ENCODE results near the gene SRSF12. TPM values are rescaled to one million over a fixed set of nuclear protein-coding genes. Genes with fewer than 3 reads are reported as not detected.

Gene SRSF12
- total RNA-seq, 2 experiments from 2014 or later = not detected

GRCh38 chr6:89145091-89145955 is 27.5 kb upstream of the SRSF12 start:
- Histone ChIP-seq H3K27me3 (ENCODE audit: control insufficient read depth in 1 of 2, insufficient read depth in 2 of 2, low read length in 2 of 2) (no peaks in the 10 kb centered on the region), H3K4me3 (ENCODE audit: low read length) (peak overlapping the region; percentile 74), H3K9me3 (ENCODE audit: control insufficient read depth in 1 of 2, insufficient read depth in 1 of 2, low read length in 2 of 2) (no peaks in the 10 kb centered on the region), H3K36me3 (ENCODE audit: insufficient read depth, low read length) (peaks cover 4% of the 10 kb centered on the region), H3K27ac (ENCODE audit: low read depth in 1 of 2, low read length in 2 of 2) (peak overlapping the region; percentile 45 to 62), H3K4me1 (ENCODE audit: insufficient read depth, low read length) (peaks cover 12% of the 10 kb centered on the region)
- no peaks in the 10 kb centered on the region for H3K9me3 Mint-ChIP-seq
- ATAC-seq (ENCODE audit: poor library complexity) (peak; percentile 79), DNase-seq (peak in 9 of 14 experiments; percentile 1 to 75 (median 17))
- H3K4me1 Mint-ChIP-seq (ENCODE audit: low read depth) = peaks cover 37% of the 10 kb centered on the region
- ChIA-PET POLR2A (interaction anchor here (0.6 to 6.3 kb wide), 19 partner anchors 9 to 493 kb away, joined by 3 to 212 read pairs (median 4); partner anchors contain the start of genes LYRM2, PNRC1, RNGTT and SRSF12), CTCF (interaction anchor here (0.7 to 1.4 kb wide), 4 partner anchors 15 to 66 kb away, joined by 3 to 6 read pairs (median 4); no protein-coding TSS in a partner anchor)
- H3K36me3 Mint-ChIP-seq (ENCODE audit: low read depth) = peaks cover 26% of the 10 kb centered on the region
- TF ChIP-seq CTCF (IDR thresholded peaks at IDR 0.05) = no peak
- peak overlapping the region; percentile 93 for H3K27ac Mint-ChIP-seq
- no peaks in the 10 kb centered on the region for H3K27me3 Mint-ChIP-seq
- peak overlapping the region; percentile 99 for H3K4me3 Mint-ChIP-seq
- intact Hi-C loops (cut with DNase I, micrococcal nuclease) = loop anchor here (2.0 to 10.0 kb wide), 3 partner anchors 65 to 202 kb away; partner anchors contain the start of gene PNRC1 (in 1 of the 2)

GRCh38 chr6:89144354-89144906 is 26.6 kb upstream of the SRSF12 start:
- CTCF ChIA-PET = interaction anchor here (1.4 kb wide), 2 partner anchors 14 to 66 kb away, joined by 3 to 5 read pairs; no protein-coding TSS in a partner anchor
- no peak for ATAC-seq (ENCODE audit: poor library complexity)
- H3K4me1 ChIP-seq (ENCODE audit: insufficient read depth, low read length) = peaks cover 12% of the 10 kb centered on the region

More at GRCh38 chr6:89144354-89144906, 26.6 kb upstream of the SRSF12 start:
- Mint-ChIP-seq H3K9me3 (no peaks in the 10 kb centered on the region), H3K4me3 (peak overlapping the region; percentile 77), H3K36me3 (ENCODE audit: low read depth) (peaks cover 18% of the 10 kb centered on the region), H3K27me3 (no peaks in the 10 kb centered on the region), H3K27ac (peak overlapping the region; percentile 93), H3K4me1 (ENCODE audit: low read depth) (peaks cover 35% of the 10 kb centered on the region)
- no peak overlapping the region for H3K27ac ChIP-seq (ENCODE audit: low read depth in 1 of 2, low read length in 2 of 2)
- H3K4me3 ChIP-seq (ENCODE audit: low read length) = no peak overlapping the region
- no peak for TF ChIP-seq CTCF (IDR thresholded peaks at IDR 0.05)
- H3K27me3 ChIP-seq (ENCODE audit: control insufficient read depth in 1 of 2, insufficient read depth in 2 of 2, low read length in 2 of 2) = no peaks in the 10 kb centered on the region
- DNase-seq = no peak
- no peaks in the 10 kb centered on the region for H3K9me3 ChIP-seq (ENCODE audit: control insufficient read depth in 1 of 2, insufficient read depth in 1 of 2, low read length in 2 of 2)
- POLR2A ChIA-PET = interaction anchor here (1.2 to 6.3 kb wide), 5 partner anchors 13 to 207 kb away, joined by 3 to 212 read pairs (median 15); partner anchors contain the start of genes PNRC1, SRSF12 and UBE2J1
- intact Hi-C loops (cut with DNase I, micrococcal nuclease) = loop anchor here in 1 of 2 experiments (2.0 to 10.0 kb wide), 2 partner anchors 64 to 160 kb away; partner anchors contain the start of gene PNRC1
- H3K36me3 ChIP-seq (ENCODE audit: insufficient read depth, low read length) = peaks cover 4% of the 10 kb centered on the region

All from CD4-positive, alpha-beta T cell (primary cell).